ENCODE results near the gene PDE4D. TPM values are rescaled to one million over a fixed set of nuclear protein-coding genes. Genes with fewer than 3 reads are reported as not detected.

The PDE4D gene
- total RNA-seq, 2 experiments from 2014 or later = 0.50 to 0.51 TPM

DNA sequence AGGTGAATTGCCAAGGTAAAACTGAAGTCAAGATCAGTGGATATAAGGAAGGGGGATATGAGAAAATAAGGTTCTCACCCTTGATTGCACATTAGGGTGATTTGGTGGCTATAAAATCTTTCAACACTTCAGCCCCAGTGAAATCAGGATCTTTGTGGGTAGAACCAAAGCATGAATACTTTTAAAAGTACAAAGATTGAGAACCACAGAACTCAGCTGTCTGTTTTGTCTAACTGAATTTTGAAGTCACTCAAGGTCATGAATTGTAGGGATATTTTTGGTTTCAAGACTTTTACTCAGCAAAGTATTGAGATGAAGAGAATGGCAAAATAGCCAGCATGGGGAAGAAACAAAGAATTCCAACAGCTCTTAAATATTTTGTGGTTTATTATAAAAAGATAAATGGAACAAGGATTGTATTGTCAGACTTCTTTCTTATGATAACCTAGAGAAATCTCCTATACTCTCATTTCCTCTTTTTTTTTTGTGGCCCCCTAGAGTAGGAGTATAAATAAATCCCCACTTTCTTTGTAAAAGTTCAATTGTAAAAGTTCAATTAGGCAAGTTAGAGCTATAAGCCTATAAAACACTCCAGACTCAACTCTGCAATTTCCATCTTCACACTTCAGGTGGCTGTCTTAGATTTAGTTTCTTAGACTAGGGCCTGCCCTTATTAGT, 272.9 kb downstream of the PDE4D start:
- Histone ChIP-seq H3K4me3 (ENCODE audit: low read depth, low read length, poor library complexity, severe bottlenecking) (no peak overlapping the region), H3K36me3 (ENCODE audit: insufficient read depth, low read length) (no peaks in the 10 kb centered on the region), H3K4me1 (ENCODE audit: insufficient read depth, low read length, poor library complexity, severe bottlenecking) (peaks cover 20% of the 10 kb centered on the region), H2AFZ (ENCODE audit: low read length) (peak overlapping the region; percentile 0; the same call in 1 of the 2 replicates), H3K79me2 (ENCODE audit: insufficient read depth, low read depth, low read length) (no peaks in the 10 kb centered on the region), H3K4me2 (ENCODE audit: low read length) (peak overlapping the region; percentile 37), H3K9me3 (ENCODE audit: low read length) (no peaks in the 10 kb centered on the region), H4K20me1 (ENCODE audit: insufficient read depth, low read length) (no peaks in the 10 kb centered on the region), H3K27ac (ENCODE audit: low read depth, low read length, poor library complexity, severe bottlenecking) (peak overlapping the region; percentile 1), H3K9me2 (ENCODE audit: insufficient read depth, low read length) (no peaks in the 10 kb centered on the region)
- DNase-seq (ENCODE audit: low spot score) = peak; percentile 8
- TF ChIP-seq, protein P1, sequence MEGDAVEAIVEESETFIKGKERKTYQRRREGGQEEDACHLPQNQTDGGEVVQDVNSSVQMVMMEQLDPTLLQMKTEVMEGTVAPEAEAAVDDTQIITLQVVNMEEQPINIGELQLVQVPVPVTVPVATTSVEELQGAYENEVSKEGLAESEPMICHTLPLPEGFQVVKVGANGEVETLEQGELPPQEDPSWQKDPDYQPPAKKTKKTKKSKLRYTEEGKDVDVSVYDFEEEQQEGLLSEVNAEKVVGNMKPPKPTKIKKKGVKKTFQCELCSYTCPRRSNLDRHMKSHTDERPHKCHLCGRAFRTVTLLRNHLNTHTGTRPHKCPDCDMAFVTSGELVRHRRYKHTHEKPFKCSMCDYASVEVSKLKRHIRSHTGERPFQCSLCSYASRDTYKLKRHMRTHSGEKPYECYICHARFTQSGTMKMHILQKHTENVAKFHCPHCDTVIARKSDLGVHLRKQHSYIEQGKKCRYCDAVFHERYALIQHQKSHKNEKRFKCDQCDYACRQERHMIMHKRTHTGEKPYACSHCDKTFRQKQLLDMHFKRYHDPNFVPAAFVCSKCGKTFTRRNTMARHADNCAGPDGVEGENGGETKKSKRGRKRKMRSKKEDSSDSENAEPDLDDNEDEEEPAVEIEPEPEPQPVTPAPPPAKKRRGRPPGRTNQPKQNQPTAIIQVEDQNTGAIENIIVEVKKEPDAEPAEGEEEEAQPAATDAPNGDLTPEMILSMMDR (conservative IDR thresholded peaks at IDR 0.05; ENCODE audit: low read length) = 0 out of 2 replicates have a peak, but pooled peaks have one; percentile 15
- TF ChIP-seq EZH2phosphoT487 (IDR thresholded peaks at IDR 0.05; ENCODE audit: borderline replicate concordance, low read depth, low read length) = no peak
- POLR2A ChIA-PET = interaction anchor here (1.0 to 1.2 kb wide), 3 partner anchors 9 to 19 kb away, joined by 5 to 6 read pairs (median 5); no protein-coding TSS in a partner anchor
- CTCF ChIA-PET (ENCODE audit: unreplicated experiment) = no interaction called here
- BruUV-seq (replicated peaks) = no TSS peak
- intact Hi-C loops (cut with micrococcal nuclease; ENCODE audit: unreplicated experiment) = no loop called here

DNA sequence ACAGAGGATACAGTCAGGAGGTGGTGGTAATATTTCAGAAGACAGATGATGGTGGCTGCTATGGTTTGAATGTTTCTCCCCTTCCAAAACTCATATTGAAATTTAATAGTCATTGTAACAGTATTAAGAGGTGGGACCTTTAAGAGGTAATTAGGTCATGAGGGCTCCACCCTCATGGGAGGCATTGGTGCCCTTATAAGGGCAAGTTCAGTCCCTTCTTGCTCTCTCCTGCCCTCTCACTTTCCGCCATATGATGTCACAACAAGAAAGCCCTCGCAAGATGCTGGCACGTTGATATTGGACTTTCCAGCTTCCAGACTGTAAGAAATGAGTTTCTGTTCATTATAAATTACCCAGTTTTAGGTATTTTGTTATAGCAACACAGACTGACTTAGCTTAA, 274.9 kb downstream of the PDE4D start:
- Histone ChIP-seq H4K20me1 (ENCODE audit: insufficient read depth, low read length) (no peaks in the 10 kb centered on the region), H3K36me3 (ENCODE audit: insufficient read depth, low read length) (no peaks in the 10 kb centered on the region), H3K79me2 (ENCODE audit: insufficient read depth, low read depth, low read length) (no peaks in the 10 kb centered on the region), H3K4me2 (ENCODE audit: low read length) (no peak overlapping the region), H3K4me1 (ENCODE audit: insufficient read depth, low read length, poor library complexity, severe bottlenecking) (peaks cover 20% of the 10 kb centered on the region), H3K4me3 (ENCODE audit: low read depth, low read length, poor library complexity, severe bottlenecking) (no peak overlapping the region), H3K9me3 (ENCODE audit: low read length) (no peaks in the 10 kb centered on the region), H2AFZ (ENCODE audit: low read length) (no peak overlapping the region), H3K9me2 (ENCODE audit: insufficient read depth, low read length) (peaks cover 3% of the 10 kb centered on the region; the same call in 1 of the 2 replicates), H3K27ac (ENCODE audit: low read depth, low read length, poor library complexity, severe bottlenecking) (no peak overlapping the region)
- TF ChIP-seq, protein P1 (conservative IDR thresholded peaks at IDR 0.05; ENCODE audit: low read length) = no peak
- no peak for TF ChIP-seq EZH2phosphoT487 (IDR thresholded peaks at IDR 0.05; ENCODE audit: borderline replicate concordance, low read depth, low read length)
- intact Hi-C loops (cut with micrococcal nuclease; ENCODE audit: unreplicated experiment) = no loop called here
- DNase-seq (ENCODE audit: low spot score) = no peak
- ChIA-PET CTCF (ENCODE audit: unreplicated experiment) (no interaction called here), POLR2A (interaction anchor here (1.3 kb wide), 1 partner anchor 9 kb away, joined by 3 read pairs; no protein-coding TSS in a partner anchor)
- BruUV-seq (replicated peaks) = no TSS peak

DNA sequence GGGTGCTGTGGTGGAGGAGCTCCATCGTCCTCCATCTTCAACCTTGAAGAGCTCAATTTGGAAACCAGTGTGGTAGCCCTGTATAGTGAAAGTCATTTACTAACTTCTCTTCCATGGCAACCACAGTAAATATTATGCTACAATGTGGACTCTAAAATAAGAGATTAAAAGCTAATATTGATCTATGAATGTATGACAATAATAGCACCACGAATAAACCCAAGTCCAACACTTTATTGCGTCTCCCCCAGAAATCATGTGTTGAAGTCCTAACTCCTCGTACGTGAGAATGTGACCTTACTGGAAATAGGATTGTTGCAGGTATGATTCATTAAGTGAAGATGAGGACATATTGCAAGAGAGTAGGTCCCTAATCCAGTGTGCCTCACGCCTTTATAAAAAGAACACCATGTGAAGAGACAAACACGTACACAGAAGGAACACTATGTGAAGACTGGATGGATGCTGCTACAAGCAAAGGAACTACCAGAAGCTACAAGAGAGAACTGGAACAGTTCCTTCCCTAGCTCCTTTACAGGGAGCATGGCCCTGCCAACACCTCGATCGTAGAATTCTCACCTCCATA, 276.2 kb downstream of the PDE4D start:
- POLR2A ChIA-PET = interaction anchor here (0.6 kb wide), 1 partner anchor 162 kb away, joined by 3 read pairs; no protein-coding TSS in a partner anchor
- intact Hi-C loops (cut with micrococcal nuclease; ENCODE audit: unreplicated experiment) = no loop called here
- no peak for DNase-seq (ENCODE audit: low spot score)

More for the DNA sequence above, 276.2 kb downstream of the PDE4D start:
- CTCF ChIA-PET (ENCODE audit: unreplicated experiment) = no interaction called here
- H3K4me1 ChIP-seq (ENCODE audit: insufficient read depth, low read length, poor library complexity, severe bottlenecking) = peaks cover 20% of the 10 kb centered on the region
- no TSS peak for BruUV-seq (replicated peaks)
- H3K36me3 ChIP-seq (ENCODE audit: insufficient read depth, low read length) = no peaks in the 10 kb centered on the region
- peaks cover 3% of the 10 kb centered on the region; the same call in 1 of the 2 replicates for H3K9me2 ChIP-seq (ENCODE audit: insufficient read depth, low read length)
- no peak overlapping the region for H3K4me3 ChIP-seq (ENCODE audit: low read depth, low read length, poor library complexity, severe bottlenecking)
- H3K9me3 ChIP-seq (ENCODE audit: low read length) = no peaks in the 10 kb centered on the region
- peak overlapping the region; percentile 16 for H2AFZ ChIP-seq (ENCODE audit: low read length)
- no peaks in the 10 kb centered on the region for H4K20me1 ChIP-seq (ENCODE audit: insufficient read depth, low read length)
- H3K79me2 ChIP-seq (ENCODE audit: insufficient read depth, low read depth, low read length) = no peaks in the 10 kb centered on the region
- TF ChIP-seq, protein P1 (conservative IDR thresholded peaks at IDR 0.05; ENCODE audit: low read length) = no peak
- no peak for TF ChIP-seq EZH2phosphoT487 (IDR thresholded peaks at IDR 0.05; ENCODE audit: borderline replicate concordance, low read depth, low read length)
- no peak overlapping the region for H3K4me2 ChIP-seq (ENCODE audit: low read length)
- no peak overlapping the region for H3K27ac ChIP-seq (ENCODE audit: low read depth, low read length, poor library complexity, severe bottlenecking)
